ENCODE measurements around the gene STAG2. TPM values are rescaled to one million over a fixed set of nuclear protein-coding genes. Genes with fewer than 3 reads are reported as not detected.

The STAG2 gene
- total RNA-seq, 1 donor from 2014 or later: 88.2 TPM

DNA sequence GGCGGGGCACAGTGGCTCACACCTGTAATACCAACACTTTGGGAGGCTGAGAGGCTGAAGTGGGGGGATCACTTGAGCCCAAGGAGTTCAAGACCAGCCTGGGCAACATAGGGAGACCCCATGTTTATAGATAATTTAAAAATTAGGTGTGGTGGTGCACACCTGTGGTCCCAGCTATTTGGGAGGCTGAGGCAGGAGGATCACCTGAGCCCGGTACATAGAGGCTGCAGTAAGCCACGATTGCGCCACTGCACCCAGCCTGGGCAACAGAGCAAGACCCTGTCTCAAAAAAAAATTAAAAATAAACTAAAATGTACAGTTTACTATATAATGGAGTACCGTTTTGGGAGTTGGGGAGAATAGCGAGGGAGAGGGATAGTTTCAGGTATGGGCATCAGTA lies 4.2 kb downstream of the STAG2 start:
- TF ChIP-seq, protein P1, sequence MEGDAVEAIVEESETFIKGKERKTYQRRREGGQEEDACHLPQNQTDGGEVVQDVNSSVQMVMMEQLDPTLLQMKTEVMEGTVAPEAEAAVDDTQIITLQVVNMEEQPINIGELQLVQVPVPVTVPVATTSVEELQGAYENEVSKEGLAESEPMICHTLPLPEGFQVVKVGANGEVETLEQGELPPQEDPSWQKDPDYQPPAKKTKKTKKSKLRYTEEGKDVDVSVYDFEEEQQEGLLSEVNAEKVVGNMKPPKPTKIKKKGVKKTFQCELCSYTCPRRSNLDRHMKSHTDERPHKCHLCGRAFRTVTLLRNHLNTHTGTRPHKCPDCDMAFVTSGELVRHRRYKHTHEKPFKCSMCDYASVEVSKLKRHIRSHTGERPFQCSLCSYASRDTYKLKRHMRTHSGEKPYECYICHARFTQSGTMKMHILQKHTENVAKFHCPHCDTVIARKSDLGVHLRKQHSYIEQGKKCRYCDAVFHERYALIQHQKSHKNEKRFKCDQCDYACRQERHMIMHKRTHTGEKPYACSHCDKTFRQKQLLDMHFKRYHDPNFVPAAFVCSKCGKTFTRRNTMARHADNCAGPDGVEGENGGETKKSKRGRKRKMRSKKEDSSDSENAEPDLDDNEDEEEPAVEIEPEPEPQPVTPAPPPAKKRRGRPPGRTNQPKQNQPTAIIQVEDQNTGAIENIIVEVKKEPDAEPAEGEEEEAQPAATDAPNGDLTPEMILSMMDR (IDR thresholded peaks at IDR 0.05): no peak
- Histone ChIP-seq H3K4me1 (peaks cover 26% of the 10 kb centered on the region), H3K27me3 (ENCODE audit: low read depth) (no peaks in the 10 kb centered on the region), H3K4me3 (no peak overlapping the region), H3K27ac (no peak overlapping the region), H3K9me3 (no peaks in the 10 kb centered on the region), H3K36me3 (no peaks in the 10 kb centered on the region)
- ATAC-seq (no peak), DNase-seq (no peak)
- intact Hi-C loops (cut with DNase I): no loop called here

DNA sequence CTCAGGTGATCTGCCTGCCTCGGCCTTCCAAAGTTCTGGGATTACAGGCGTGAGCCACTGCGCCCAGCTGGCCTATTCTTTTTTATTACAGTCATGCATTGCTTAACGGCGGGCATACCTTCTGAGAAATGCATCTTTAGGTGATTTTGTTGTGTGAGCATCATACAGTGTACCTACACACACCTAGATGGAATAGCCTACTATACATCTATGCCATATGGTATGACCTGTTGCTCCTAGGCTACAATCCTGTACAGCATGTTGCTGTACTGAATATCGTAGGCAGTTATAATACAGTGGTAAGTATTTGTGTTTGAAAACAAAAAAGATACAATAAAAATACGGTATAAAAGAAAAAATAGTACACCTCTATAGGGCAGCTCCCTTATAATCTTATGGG lies 6.0 kb downstream of the STAG2 start:
- TF ChIP-seq, protein P1 (IDR thresholded peaks at IDR 0.05): no peak
- DNase-seq: no peak
- peaks cover 38% of the 10 kb centered on the region for H3K4me1 ChIP-seq
- H3K27me3 ChIP-seq (ENCODE audit: low read depth): no peaks in the 10 kb centered on the region
- H3K9me3 ChIP-seq: no peaks in the 10 kb centered on the region
- no peaks in the 10 kb centered on the region for H3K36me3 ChIP-seq
- ATAC-seq: no peak
- no peak overlapping the region for H3K4me3 ChIP-seq
- intact Hi-C loops (cut with DNase I): no loop called here
- no peak overlapping the region for H3K27ac ChIP-seq

DNA sequence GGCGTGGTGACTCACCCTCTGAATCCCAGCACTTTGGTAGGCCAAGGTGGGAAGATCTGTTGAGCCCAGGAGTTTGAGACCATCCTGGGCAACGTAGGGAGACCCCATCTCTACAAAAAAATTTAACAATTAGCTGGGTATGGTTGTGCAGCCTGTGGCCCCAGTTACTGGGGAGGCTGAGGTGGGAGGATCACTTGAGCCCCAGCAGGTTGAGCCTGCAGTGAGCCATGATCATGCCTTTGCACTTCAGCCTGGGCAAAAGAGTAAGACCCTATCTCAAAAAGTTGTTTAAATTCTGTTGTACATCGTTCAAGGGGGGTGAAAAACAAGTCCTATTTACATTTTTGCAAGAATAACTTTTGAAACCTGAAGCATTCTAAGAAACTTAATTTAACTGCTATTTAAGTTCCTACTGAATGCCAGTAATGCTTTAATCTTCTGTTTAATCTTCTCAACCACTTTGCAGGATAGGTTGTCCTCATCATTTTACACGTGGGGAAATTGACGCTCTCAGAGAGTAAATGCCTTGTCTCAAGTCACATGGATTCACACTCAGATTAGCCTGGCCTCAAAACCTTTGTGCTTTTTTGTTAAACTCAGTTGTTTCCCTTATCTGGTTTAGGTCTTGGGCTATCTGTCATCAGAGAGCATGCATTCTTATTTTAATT lies 7.0 kb downstream of the STAG2 start:
- Histone ChIP-seq H3K9me3 (no peaks in the 10 kb centered on the region), H3K4me3 (no peak overlapping the region), H3K4me1 (peaks cover 38% of the 10 kb centered on the region), H3K27me3 (ENCODE audit: low read depth) (no peaks in the 10 kb centered on the region), H3K36me3 (no peaks in the 10 kb centered on the region), H3K27ac (no peak overlapping the region)
- TF ChIP-seq, protein P1 (IDR thresholded peaks at IDR 0.05): no peak
- DNase-seq (no peak), ATAC-seq (no peak)
- intact Hi-C loops (cut with DNase I): no loop called here

GRCh38 chrX:123971982-123972381 lies 10.5 kb downstream of the STAG2 start:
- Histone ChIP-seq H3K27ac (no peak overlapping the region), H3K9me3 (no peaks in the 10 kb centered on the region), H3K4me3 (no peak overlapping the region), H3K4me1 (peaks cover 34% of the 10 kb centered on the region), H3K36me3 (no peaks in the 10 kb centered on the region), H3K27me3 (ENCODE audit: low read depth) (no peaks in the 10 kb centered on the region)
- no peak for DNase-seq
- intact Hi-C loops (cut with DNase I): no loop called here
- TF ChIP-seq, protein P1 (IDR thresholded peaks at IDR 0.05): no peak
- peak in 1 of 2 donors; percentile 12 for ATAC-seq

GRCh38 chrX:123973921-123974320 lies 12.4 kb downstream of the STAG2 start:
- Histone ChIP-seq H3K27ac (no peak overlapping the region), H3K9me3 (no peaks in the 10 kb centered on the region), H3K27me3 (ENCODE audit: low read depth) (no peaks in the 10 kb centered on the region), H3K36me3 (no peaks in the 10 kb centered on the region), H3K4me3 (no peak overlapping the region), H3K4me1 (peaks cover 38% of the 10 kb centered on the region)
- DNase-seq (no peak), ATAC-seq (no peak)
- intact Hi-C loops (cut with DNase I): no loop called here
- TF ChIP-seq, protein P1 (IDR thresholded peaks at IDR 0.05): no peak

Data from lower lobe of right lung (tissue), 2 donors.